OCI-LY7 (cell line): Measurements from ENCODE around the gene PRCP. TPM values are rescaled to one million over a fixed set of nuclear protein-coding genes. Genes with fewer than 3 reads are reported as not detected.

Experiments used
- BruUV-seq: library from RNA; stranded (reverse); fragments of 400-500 nt; replicated peaks from 2 replicates; lab custom pipeline; 2021; lab: Mats Ljungman, UMichigan
- CTCF ChIA-PET: fragments of 300-600 bp; sonication (Branson Sonifier 250); formaldehyde crosslinking; loops from one replicate; lab custom pipeline; 2022; ENCODE audit warnings: antibody characterized with exemption; ENCODE audit not compliant: unreplicated experiment; lab: Charles Lee
- POLR2A ChIA-PET: fragments of 300-600 bp; sonication (Branson Sonifier 250); formaldehyde crosslinking; loops from one replicate; lab custom pipeline; 2022; ENCODE audit warnings: antibody characterized with exemption; lab: Charles Lee
- DNase-seq: peaks from one replicate; pipeline ENCODE4 v3.0.0-alpha.2; 2015; ENCODE audit warnings: low spot score
- H2AFZ ChIP-seq: fragments of 200-600 bp; sonication (generic), shearing (Covaris generic); 2 replicates; pipeline ENCODE4 v1.6.1; 2014; ENCODE audit warnings: mild to moderate bottlenecking, antibody characterized with exemption, low read length, moderate library complexity
- H3K27ac ChIP-seq: fragments of 200-600 bp; sonication (generic); 2 replicates; pipeline ENCODE4 v1.5.1; 2014; ENCODE audit warnings: mixed run types, low read depth, mild to moderate bottlenecking, moderate library complexity, low read length, inconsistent platforms; ENCODE audit not compliant: poor library complexity, severe bottlenecking
- H3K36me3 ChIP-seq: fragments of 200-600 bp; sonication (generic); 2 replicates; pipeline ENCODE4 v1.6.1; 2014; ENCODE audit warnings: mild to moderate bottlenecking, antibody characterized with exemption, low read length, moderate library complexity, mixed read lengths; ENCODE audit not compliant: insufficient read depth
- H3K4me1 ChIP-seq: fragments of 200-600 bp; sonication (generic); 2 replicates; pipeline ENCODE4 v1.5.1; 2014; ENCODE audit warnings: mild to moderate bottlenecking, low read length; ENCODE audit not compliant: insufficient read depth, poor library complexity, severe bottlenecking
- H3K4me2 ChIP-seq: fragments of 200-600 bp; sonication (generic); 2 replicates; pipeline ENCODE4 v1.6.1; 2014; ENCODE audit warnings: mild to moderate bottlenecking, low read length
- H3K4me3 ChIP-seq: fragments of 200-600 bp; sonication (generic); 2 replicates; pipeline ENCODE4 v1.5.1; 2014; ENCODE audit warnings: mild to moderate bottlenecking, low read depth, low read length; ENCODE audit not compliant: poor library complexity, severe bottlenecking
- H3K79me2 ChIP-seq: fragments of 200-600 bp; sonication (generic); 2 replicates; pipeline ENCODE4 v1.6.1; 2016; ENCODE audit warnings: low read depth, mild to moderate bottlenecking, low read length, moderate library complexity, mixed read lengths; ENCODE audit not compliant: insufficient read depth
- H3K9me2 ChIP-seq: fragments of 200-600 bp; sonication (generic); 2 replicates; pipeline ENCODE4 v1.6.1; 2016; ENCODE audit warnings: mild to moderate bottlenecking, low read length, mixed read lengths; ENCODE audit not compliant: insufficient read depth
- H3K9me3 ChIP-seq: fragments of 200-600 bp; sonication (generic); 2 replicates; pipeline ENCODE4 v1.6.1; 2014; ENCODE audit warnings: mild to moderate bottlenecking, mixed run types, low read length, mixed read lengths
- H4K20me1 ChIP-seq: fragments of 200-600 bp; sonication (generic); 2 replicates; pipeline ENCODE4 v1.6.1; 2014; ENCODE audit warnings: mild to moderate bottlenecking, antibody characterized with exemption, low read length, moderate library complexity, mixed read lengths; ENCODE audit not compliant: insufficient read depth
- CTCF ChIP-seq: fragments of 200-600 bp; sonication (generic); conservative IDR thresholded peaks from 2 replicates; pipeline ENCODE4 v1.5.1; 2014; ENCODE audit warnings: mild to moderate bottlenecking, antibody characterized with exemption, low read length, moderate library complexity, mixed read lengths
- EZH2phosphoT487 ChIP-seq: fragments of 200-600 bp; sonication (generic); IDR thresholded peaks from 2 replicates; pipeline ENCODE4 v1.6.1; 2018; ENCODE audit warnings: low read depth, borderline replicate concordance, mild to moderate bottlenecking, mixed run types, antibody characterized with exemption, low read length, moderate library complexity, mixed read lengths
- intact Hi-C: fragments of 100-400 bp; cut with micrococcal nuclease; formaldehyde crosslinking; loops from one replicate; pipeline ENCODE4 v1.10.0; 2022; ENCODE audit not compliant: unreplicated experiment
- total RNA-seq, 2 experiments: library from RNA; depleted of rRNA in 1 of 2; stranded (reverse); fragments of >200 nt in 1 of 2; shearing (Covaris generic) in 1 of 2; gene quantifications; 2 replicates each; pipeline ENCODE4 v1.2.3, GENCODE V29; 2014 to 2022

PRCP gene
- total RNA-seq, 2 experiments from 2014 or later, result 6.5 to 18.3 TPM

GRCh38 chr11:82811369-82811768 is 88.9 kb downstream of the PRCP start:
- H4K20me1 ChIP-seq, result no peaks in the 10 kb centered on the region
- no peak for DNase-seq
- no TSS peak for BruUV-seq
- no peaks in the 10 kb centered on the region for H3K36me3 ChIP-seq
- H3K9me3 ChIP-seq, result no peaks in the 10 kb centered on the region
- H3K27ac ChIP-seq, result no peak overlapping the region
- H3K4me2 ChIP-seq, result no peak overlapping the region
- POLR2A ChIA-PET, result interaction anchor here (0.7 kb wide), 1 partner anchor 13 kb away, joined by 3 read pairs; no protein-coding TSS in a partner anchor
- intact Hi-C loops, result no loop called here
- no peak overlapping the region for H3K4me3 ChIP-seq
- CTCF ChIA-PET, result no interaction called here
- H2AFZ ChIP-seq, result no peak overlapping the region
- no peaks in the 10 kb centered on the region for H3K9me2 ChIP-seq
- H3K4me1 ChIP-seq, result no peaks in the 10 kb centered on the region
- TF ChIP-seq CTCF (no peak), EZH2phosphoT487 (no peak)
- no peaks in the 10 kb centered on the region for H3K79me2 ChIP-seq

- no peaks in the 10 kb centered on the region for H3K9me2 ChIP-seq
- no peak for DNase-seq
- H3K4me3 ChIP-seq, result no peak overlapping the region
- no peaks in the 10 kb centered on the region for H4K20me1 ChIP-seq
- ChIA-PET POLR2A (interaction anchor here (0.7 kb wide), 1 partner anchor 14 kb away, joined by 3 read pairs; no protein-coding TSS in a partner anchor), CTCF (no interaction called here)
- intact Hi-C loops, result no loop called here
- no peaks in the 10 kb centered on the region for H3K4me1 ChIP-seq
- no peaks in the 10 kb centered on the region for H3K9me3 ChIP-seq
- no TSS peak for BruUV-seq
- TF ChIP-seq CTCF (no peak), EZH2phosphoT487 (no peak)
- H3K36me3 ChIP-seq, result no peaks in the 10 kb centered on the region
- H3K27ac ChIP-seq, result no peak overlapping the region
- no peak overlapping the region for H2AFZ ChIP-seq
- H3K4me2 ChIP-seq, result no peak overlapping the region
- no peaks in the 10 kb centered on the region for H3K79me2 ChIP-seq
Measured at GRCh38 chr11:82810738-82811137, 89.5 kb downstream of the PRCP start.

- no peaks in the 10 kb centered on the region for H3K9me3 ChIP-seq
- no peaks in the 10 kb centered on the region for H4K20me1 ChIP-seq
- intact Hi-C loops, result no loop called here
- ChIA-PET CTCF (interaction anchor here (1.2 kb wide), 1 partner anchor 14 kb away, joined by 3 read pairs; no protein-coding TSS in a partner anchor), POLR2A (interaction anchor here (0.7 to 1.1 kb wide), 2 partner anchors 14 to 24 kb away, joined by 3 read pairs; no protein-coding TSS in a partner anchor)
- H3K4me2 ChIP-seq, result no peak overlapping the region
- no peak overlapping the region for H3K27ac ChIP-seq
- no peaks in the 10 kb centered on the region for H3K9me2 ChIP-seq
- H3K4me3 ChIP-seq, result no peak overlapping the region
- H3K79me2 ChIP-seq, result no peaks in the 10 kb centered on the region
- no peaks in the 10 kb centered on the region for H3K36me3 ChIP-seq
- TF ChIP-seq CTCF (no peak), EZH2phosphoT487 (no peak)
- H2AFZ ChIP-seq, result no peak overlapping the region
- no peaks in the 10 kb centered on the region for H3K4me1 ChIP-seq
- DNase-seq, result no peak
- no TSS peak for BruUV-seq
Measured at GRCh38 chr11:82810326-82810725, 89.9 kb downstream of the PRCP start.
